T-helper 22 cell (primary cell): ENCODE results near the gene KRTAP9-7.

Source experiments
- DNase-seq: peaks from one replicate; pipeline ENCODE4 v3.0.0-alpha.2; 2020; ENCODE audit warnings: low read depth

Gene KRTAP9-7

GRCh38 chr17:41271858-41272257 lies 3.6 kb upstream of the KRTAP9-7 start:
- no peak for DNase-seq

- no peak for DNase-seq
Observed at GRCh38 chr17:41278176-41278955, 2.9 kb downstream of the KRTAP9-7 start.

GRCh38 chr17:41284043-41284442 lies 8.5 kb downstream of the KRTAP9-7 start:
- no peak for DNase-seq

- DNase-seq: no peak
Observed at GRCh38 chr17:41284546-41284945, 9.0 kb downstream of the KRTAP9-7 start.

GRCh38 chr17:41287050-41287449 lies 11.6 kb downstream of the KRTAP9-7 start:
- no peak for DNase-seq

GRCh38 chr17:41294016-41294415 lies 18.5 kb downstream of the KRTAP9-7 start:
- DNase-seq: no peak

GRCh38 chr17:41296846-41297245 lies 21.3 kb downstream of the KRTAP9-7 start:
- no peak for DNase-seq

- DNase-seq: no peak
Observed at GRCh38 chr17:41298458-41299135, 23.1 kb downstream of the KRTAP9-7 start.

- DNase-seq: no peak
Observed at GRCh38 chr17:41301204-41301790, 25.8 kb downstream of the KRTAP9-7 start.

- no peak for DNase-seq
Observed at GRCh38 chr17:41301916-41302901, 26.7 kb downstream of the KRTAP9-7 start, which contains the start of gene KRTAP29-1. Gene KRTAP29-1 (minus strand): TSS chr17:41302851. CDS start chr17:41302851, 0 bp downstream.

- DNase-seq: no peak
Observed at GRCh38 chr17:41302981-41303380, 27.5 kb downstream of the KRTAP9-7 start.

- DNase-seq: no peak
Observed at GRCh38 chr17:41304091-41304490, 28.6 kb downstream of the KRTAP9-7 start.

GRCh38 chr17:41307647-41308046 lies 32.1 kb downstream of the KRTAP9-7 start:
- no peak for DNase-seq

GRCh38 chr17:41308251-41308917 lies 32.9 kb downstream of the KRTAP9-7 start:
- peak; percentile 87 for DNase-seq

GRCh38 chr17:41308918-41309359 lies 33.4 kb downstream of the KRTAP9-7 start, which contains the start of gene KRTAP16-1:
Gene KRTAP16-1 (minus strand): TSS chr17:41309309. CDS start chr17:41309253, 56 bp downstream.
- DNase-seq: peak; percentile 60

- no peak for DNase-seq
Observed at GRCh38 chr17:41311111-41311510, 35.6 kb downstream of the KRTAP9-7 start.

- no peak for DNase-seq
Observed at GRCh38 chr17:41315204-41315794, 39.8 kb downstream of the KRTAP9-7 start, which contains the start of gene KRTAP17-1. Gene KRTAP17-1 (minus strand): TSS chr17:41315710. CDS start chr17:41315650, 60 bp downstream.

- no peak for DNase-seq
Observed at GRCh38 chr17:41315814-41316445, 40.4 kb downstream of the KRTAP9-7 start.

GRCh38 chr17:41318231-41318630 lies 42.7 kb downstream of the KRTAP9-7 start:
- no peak for DNase-seq
